ENCODE results near the gene STXBP5.
A peak's percentile ranks its signal among the peaks of the same experiment; 100 is the strongest.
"Not testable (repeated sequence)": the region's sequence is repeated elsewhere in the genome, so short reads cannot be mapped to it uniquely, and the experiment has no call there.

STXBP5 gene

GRCh38 chr6:147251072-147251471 is 46.9 kb downstream of the STXBP5 start:
- no peaks in the 10 kb centered on the region for H3K4me1 Mint-ChIP-seq (ENCODE audit: low read depth in 2 of 2)
- H3K36me3 Mint-ChIP-seq (ENCODE audit: insufficient read depth), result peaks cover 21% of the 10 kb centered on the region
- no peak for ATAC-seq (replicated peaks)
- no peaks in the 10 kb centered on the region for H3K9me3 Mint-ChIP-seq
- no peak overlapping the region for H3K4me3 Mint-ChIP-seq
- no peak for DNase-seq
- H3K27me3 Mint-ChIP-seq, result no peaks in the 10 kb centered on the region
- H3K27ac Mint-ChIP-seq, result no peak overlapping the region

GRCh38 chr6:147254929-147255473 is 50.8 kb downstream of the STXBP5 start:
- H3K9me3 Mint-ChIP-seq; H3K27me3 Mint-ChIP-seq; DNase-seq; ATAC-seq (replicated peaks); H3K4me3 Mint-ChIP-seq: not testable (repeated sequence)
- H3K36me3 Mint-ChIP-seq (ENCODE audit: insufficient read depth), result peaks cover 18% of the 10 kb centered on the region
- peaks cover 0 to 11% of the 10 kb centered on the region in 2 donors for H3K4me1 Mint-ChIP-seq (ENCODE audit: low read depth in 2 of 2)
- peak overlapping the region in 1 of 2 donors; percentile 84 for H3K27ac Mint-ChIP-seq

- DNase-seq (no peak), ATAC-seq (replicated peaks) (no peak)
- Mint-ChIP-seq H3K36me3 (ENCODE audit: insufficient read depth) (peaks cover 10% of the 10 kb centered on the region), H3K4me1 (ENCODE audit: low read depth in 2 of 2) (peaks cover 0 to 11% of the 10 kb centered on the region in 2 donors), H3K4me3 (no peak overlapping the region), H3K27ac (peak overlapping the region in 1 of 2 donors; percentile 84), H3K9me3 (no peaks in the 10 kb centered on the region), H3K27me3 (no peaks in the 10 kb centered on the region)
Measured at GRCh38 chr6:147255948-147256674, 51.9 kb downstream of the STXBP5 start.

- ATAC-seq (replicated peaks) (no peak), DNase-seq (no peak)
- no peak overlapping the region for H3K4me3 Mint-ChIP-seq
- H3K36me3 Mint-ChIP-seq (ENCODE audit: insufficient read depth), result no peaks in the 10 kb centered on the region
- no peaks in the 10 kb centered on the region for H3K9me3 Mint-ChIP-seq
- H3K27me3 Mint-ChIP-seq, result no peaks in the 10 kb centered on the region
- H3K4me1 Mint-ChIP-seq (ENCODE audit: low read depth in 2 of 2), result peaks cover 3 to 15% of the 10 kb centered on the region in 2 donors
- no peak overlapping the region for H3K27ac Mint-ChIP-seq
Measured at GRCh38 chr6:147257760-147258159, 53.5 kb downstream of the STXBP5 start.

- ATAC-seq (replicated peaks) (no peak), DNase-seq (no peak)
- Mint-ChIP-seq H3K4me3 (no peak overlapping the region), H3K27me3 (no peaks in the 10 kb centered on the region), H3K27ac (no peak overlapping the region), H3K4me1 (ENCODE audit: low read depth in 2 of 2) (peaks cover 3 to 15% of the 10 kb centered on the region in 2 donors), H3K9me3 (no peaks in the 10 kb centered on the region), H3K36me3 (ENCODE audit: insufficient read depth) (peaks cover 5% of the 10 kb centered on the region)
Measured at GRCh38 chr6:147260091-147260490, 55.9 kb downstream of the STXBP5 start.

- peaks cover 5% of the 10 kb centered on the region for H3K36me3 Mint-ChIP-seq (ENCODE audit: insufficient read depth)
- no peaks in the 10 kb centered on the region for H3K9me3 Mint-ChIP-seq
- ATAC-seq (replicated peaks) (no peak), DNase-seq (no peak)
- no peak overlapping the region for H3K4me3 Mint-ChIP-seq
- no peak overlapping the region for H3K27ac Mint-ChIP-seq
- peaks cover 3 to 17% of the 10 kb centered on the region in 2 donors for H3K4me1 Mint-ChIP-seq (ENCODE audit: low read depth in 2 of 2)
- H3K27me3 Mint-ChIP-seq, result no peaks in the 10 kb centered on the region
Measured at GRCh38 chr6:147262946-147263345, 58.7 kb downstream of the STXBP5 start.

- no peaks in the 10 kb centered on the region for H3K9me3 Mint-ChIP-seq
- ATAC-seq (replicated peaks) (no peak), DNase-seq (no peak)
- H3K4me3 Mint-ChIP-seq, result no peak overlapping the region
- peaks cover 0 to 9% of the 10 kb centered on the region in 2 donors for H3K4me1 Mint-ChIP-seq (ENCODE audit: low read depth in 2 of 2)
- H3K27me3 Mint-ChIP-seq, result no peaks in the 10 kb centered on the region
- no peak overlapping the region for H3K27ac Mint-ChIP-seq
- peaks cover 20% of the 10 kb centered on the region for H3K36me3 Mint-ChIP-seq (ENCODE audit: insufficient read depth)
Measured at GRCh38 chr6:147266821-147267220, 62.6 kb downstream of the STXBP5 start.

GRCh38 chr6:147267658-147268057 is 63.4 kb downstream of the STXBP5 start:
- no peak overlapping the region for H3K27ac Mint-ChIP-seq
- H3K9me3 Mint-ChIP-seq, result no peaks in the 10 kb centered on the region
- H3K36me3 Mint-ChIP-seq (ENCODE audit: insufficient read depth), result peaks cover 20% of the 10 kb centered on the region
- DNase-seq, result no peak
- ATAC-seq (replicated peaks), result no peak
- peaks cover 0 to 9% of the 10 kb centered on the region in 2 donors for H3K4me1 Mint-ChIP-seq (ENCODE audit: low read depth in 2 of 2)
- no peak overlapping the region for H3K4me3 Mint-ChIP-seq
- H3K27me3 Mint-ChIP-seq, result no peaks in the 10 kb centered on the region

GRCh38 chr6:147268254-147268653 is 64.0 kb downstream of the STXBP5 start:
- DNase-seq, result no peak
- no peaks in the 10 kb centered on the region for H3K27me3 Mint-ChIP-seq
- H3K4me1 Mint-ChIP-seq (ENCODE audit: low read depth in 2 of 2), result peaks cover 0 to 9% of the 10 kb centered on the region in 2 donors
- no peaks in the 10 kb centered on the region for H3K9me3 Mint-ChIP-seq
- H3K27ac Mint-ChIP-seq, result peak overlapping the region in 1 of 2 donors; percentile 68
- no peak for ATAC-seq (replicated peaks)
- H3K4me3 Mint-ChIP-seq, result no peak overlapping the region
- peaks cover 19% of the 10 kb centered on the region for H3K36me3 Mint-ChIP-seq (ENCODE audit: insufficient read depth)

GRCh38 chr6:147274012-147274411 is 69.8 kb downstream of the STXBP5 start:
- DNase-seq, result no peak
- Mint-ChIP-seq H3K4me1 (ENCODE audit: low read depth in 2 of 2) (peaks cover 2 to 7% of the 10 kb centered on the region in 2 donors), H3K9me3 (no peaks in the 10 kb centered on the region), H3K27me3 (no peaks in the 10 kb centered on the region), H3K4me3 (no peak overlapping the region), H3K36me3 (ENCODE audit: insufficient read depth) (peaks cover 30% of the 10 kb centered on the region), H3K27ac (no peak overlapping the region)
- no peak for ATAC-seq (replicated peaks)

- DNase-seq, result no peak
- H3K9me3 Mint-ChIP-seq, result no peaks in the 10 kb centered on the region
- peaks cover 24% of the 10 kb centered on the region for H3K36me3 Mint-ChIP-seq (ENCODE audit: insufficient read depth)
- no peak overlapping the region for H3K4me3 Mint-ChIP-seq
- no peak for ATAC-seq (replicated peaks)
- H3K27ac Mint-ChIP-seq, result no peak overlapping the region
- peaks cover 3 to 12% of the 10 kb centered on the region in 2 donors for H3K4me1 Mint-ChIP-seq (ENCODE audit: low read depth in 2 of 2)
- H3K27me3 Mint-ChIP-seq, result no peaks in the 10 kb centered on the region
Measured at GRCh38 chr6:147274776-147275175, 70.6 kb downstream of the STXBP5 start.

- H3K9me3 Mint-ChIP-seq, result no peaks in the 10 kb centered on the region
- DNase-seq (no peak), ATAC-seq (replicated peaks) (no peak)
- H3K27me3 Mint-ChIP-seq, result no peaks in the 10 kb centered on the region
- H3K4me1 Mint-ChIP-seq (ENCODE audit: low read depth in 2 of 2), result peaks cover 10 to 23% of the 10 kb centered on the region in 2 donors
- peak overlapping the region in 1 of 2 donors; percentile 59 for H3K27ac Mint-ChIP-seq
- peaks cover 12% of the 10 kb centered on the region for H3K36me3 Mint-ChIP-seq (ENCODE audit: insufficient read depth)
- H3K4me3 Mint-ChIP-seq, result no peak overlapping the region
Measured at GRCh38 chr6:147278891-147279290, 74.7 kb downstream of the STXBP5 start.

- peaks cover 12% of the 10 kb centered on the region for H3K36me3 Mint-ChIP-seq (ENCODE audit: insufficient read depth)
- no peaks in the 10 kb centered on the region for H3K27me3 Mint-ChIP-seq
- H3K27ac Mint-ChIP-seq, result peak overlapping the region; percentile 7 to 41
Measured at GRCh38 chr6:147279427-147279826, 75.2 kb downstream of the STXBP5 start.

GRCh38 chr6:147281895-147282565 is 77.8 kb downstream of the STXBP5 start:
- no peaks in the 10 kb centered on the region for H3K9me3 Mint-ChIP-seq
- peaks cover 18 to 32% of the 10 kb centered on the region in 2 donors for H3K4me1 Mint-ChIP-seq (ENCODE audit: low read depth in 2 of 2)
- DNase-seq, result no peak
- ATAC-seq (replicated peaks), result no peak
- peaks cover 9% of the 10 kb centered on the region for H3K36me3 Mint-ChIP-seq (ENCODE audit: insufficient read depth)
- H3K27me3 Mint-ChIP-seq, result no peaks in the 10 kb centered on the region
- no peak overlapping the region for H3K4me3 Mint-ChIP-seq
- peak overlapping the region; percentile 46 to 67 for H3K27ac Mint-ChIP-seq

More at GRCh38 chr6:147279427-147279826, 75.2 kb downstream of the STXBP5 start:
- no peaks in the 10 kb centered on the region for H3K9me3 Mint-ChIP-seq
- DNase-seq (no peak), ATAC-seq (replicated peaks) (no peak)
- no peak overlapping the region for H3K4me3 Mint-ChIP-seq
- peaks cover 11 to 25% of the 10 kb centered on the region in 2 donors for H3K4me1 Mint-ChIP-seq (ENCODE audit: low read depth in 2 of 2)
